ENCODE results near the gene ARHGDIB.

DNA sequence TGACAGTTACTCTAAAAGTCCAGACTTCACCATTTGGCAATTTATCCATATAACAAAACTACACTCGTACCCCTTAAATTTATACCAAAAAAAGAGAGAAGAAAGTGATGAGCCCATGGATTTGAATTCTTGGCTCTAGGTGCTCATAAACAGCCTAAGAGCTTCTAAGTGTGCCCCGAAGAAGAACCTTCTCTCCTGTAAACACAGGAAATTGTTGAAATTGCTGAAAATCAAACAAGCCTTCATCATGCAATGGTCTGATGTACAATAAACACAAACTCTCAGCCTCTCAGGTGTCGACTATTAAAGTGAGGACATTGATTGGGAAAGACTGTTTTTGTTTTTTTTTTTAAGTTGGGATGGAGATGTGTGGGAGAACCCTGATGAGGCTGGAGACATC is 33.2 kb upstream of the ARHGDIB start:
- TF ChIP-seq RAD21 (IDR thresholded peaks at IDR 0.05; ENCODE audit: low read depth) (no peak), CREB1 (IDR thresholded peaks at IDR 0.05; ENCODE audit: low read depth) (no peak), EGR1 (IDR thresholded peaks at IDR 0.05) (no peak), FOXM1 (IDR thresholded peaks at IDR 0.05; ENCODE audit: borderline replicate concordance, low read depth) (no peak)

All from Ishikawa (cell line).